Vagina (tissue), 2 donors: ENCODE data around the gene QKI.

Experiments
- CTCF ChIP-seq, 3 experiments: fragments of 450-650 bp in 2 of 3; fragments of 200-600 bp in 1 of 3; sonication (generic) in 1 of 3; IDR thresholded peaks; one replicate each; pipeline ENCODE4 v1.5.1; 2017 to 2019; ENCODE audit warnings: antibody characterized with exemption in 3 of 3, mild to moderate bottlenecking in 2 of 3, moderate library complexity in 2 of 3
- POLR2A ChIP-seq, 2 donors: fragments of 450-650 bp; IDR thresholded peaks; one replicate each; pipeline ENCODE4 v1.6.1; 2017; ENCODE audit warnings: antibody characterized with exemption in 2 of 2, mild to moderate bottlenecking in 2 of 2, moderate library complexity in 2 of 2

- TF ChIP-seq CTCF (IDR thresholded peaks at IDR 0.05) (no peak), POLR2A (IDR thresholded peaks at IDR 0.05) (no peak)
Observed at GRCh38 chr6:163398815-163399214, 15.7 kb upstream of the QKI start.
